Fibroblast of the aortic adventitia (primary cell): ENCODE measurements around the gene ZMIZ1. TPM values are rescaled to one million over a fixed set of nuclear protein-coding genes. Genes with fewer than 3 reads are reported as not detected.
"Not testable (repeated sequence)": the region's sequence is repeated elsewhere in the genome, so short reads cannot be mapped to it uniquely, and the experiment has no call there.

Experiments used
- DNase-seq: peaks from one replicate; pipeline ENCODE4 v3.0.0-alpha.2; 2010; ENCODE audit warnings: low read depth
- H3K4me3 ChIP-seq: 2 replicates; pipeline ENCODE4 v1.5.1; 2011; ENCODE audit warnings: low read depth, mild to moderate bottlenecking, control low read depth, low read length, moderate library complexity
- total RNA-seq: library from RNA; depleted of rRNA; stranded (reverse); fragments of >200 nt; gene quantifications from 2 replicates; pipeline ENCODE4 v1.2.3, GENCODE V29; 2012; ENCODE audit warnings: low replicate concordance
- TF ChIP-seq, protein P1 (sequence below): IDR thresholded peaks from 2 replicates; pipeline ENCODE4 v1.5.1; 2011; ENCODE audit warnings: mild to moderate bottlenecking, low read length, control low read depth, inconsistent platforms; ENCODE audit not compliant: insufficient read depth

The ZMIZ1 gene
- total RNA-seq, 1 donor = 28.1 TPM

- no peak for DNase-seq
- TF ChIP-seq, protein P1, sequence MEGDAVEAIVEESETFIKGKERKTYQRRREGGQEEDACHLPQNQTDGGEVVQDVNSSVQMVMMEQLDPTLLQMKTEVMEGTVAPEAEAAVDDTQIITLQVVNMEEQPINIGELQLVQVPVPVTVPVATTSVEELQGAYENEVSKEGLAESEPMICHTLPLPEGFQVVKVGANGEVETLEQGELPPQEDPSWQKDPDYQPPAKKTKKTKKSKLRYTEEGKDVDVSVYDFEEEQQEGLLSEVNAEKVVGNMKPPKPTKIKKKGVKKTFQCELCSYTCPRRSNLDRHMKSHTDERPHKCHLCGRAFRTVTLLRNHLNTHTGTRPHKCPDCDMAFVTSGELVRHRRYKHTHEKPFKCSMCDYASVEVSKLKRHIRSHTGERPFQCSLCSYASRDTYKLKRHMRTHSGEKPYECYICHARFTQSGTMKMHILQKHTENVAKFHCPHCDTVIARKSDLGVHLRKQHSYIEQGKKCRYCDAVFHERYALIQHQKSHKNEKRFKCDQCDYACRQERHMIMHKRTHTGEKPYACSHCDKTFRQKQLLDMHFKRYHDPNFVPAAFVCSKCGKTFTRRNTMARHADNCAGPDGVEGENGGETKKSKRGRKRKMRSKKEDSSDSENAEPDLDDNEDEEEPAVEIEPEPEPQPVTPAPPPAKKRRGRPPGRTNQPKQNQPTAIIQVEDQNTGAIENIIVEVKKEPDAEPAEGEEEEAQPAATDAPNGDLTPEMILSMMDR = no peak
- no peak overlapping the region for H3K4me3 ChIP-seq
These were observed 266.9 kb downstream of the ZMIZ1 start for GRCh38 chr10:79335470-79336235.

- DNase-seq = no peak
- H3K4me3 ChIP-seq = no peak overlapping the region
- TF ChIP-seq, protein P1 = no peak
These were observed 267.5 kb downstream of the ZMIZ1 start for GRCh38 chr10:79336276-79336675.

DNA sequence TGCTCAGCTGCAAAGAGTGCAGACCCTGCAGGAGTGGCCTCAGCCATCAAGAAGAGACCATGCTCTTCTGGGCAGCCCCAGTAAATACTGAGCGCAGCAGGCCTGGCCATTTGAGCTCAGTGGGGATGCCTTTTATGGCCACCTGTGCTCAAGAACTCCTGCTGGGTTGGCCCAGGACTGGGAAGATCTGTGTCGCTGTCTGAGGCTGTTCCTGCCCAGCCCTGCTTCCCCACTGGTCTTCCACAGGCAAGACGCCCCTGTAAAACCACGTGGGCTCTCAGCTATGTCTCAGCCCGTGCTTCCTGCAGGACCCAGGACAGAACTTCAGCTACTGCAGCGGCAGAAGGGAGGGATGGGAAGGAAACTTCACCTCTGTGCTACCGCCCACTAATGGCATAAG, 268.0 kb downstream of the ZMIZ1 start:
- DNase-seq = no peak
- TF ChIP-seq, protein P1 = no peak
- no peak overlapping the region for H3K4me3 ChIP-seq

- DNase-seq, H3K4me3 ChIP-seq: not testable (repeated sequence)
These were observed 269.2 kb downstream of the ZMIZ1 start for GRCh38 chr10:79337783-79338469.

GRCh38 chr10:79339266-79339665, 270.5 kb downstream of the ZMIZ1 start:
- TF ChIP-seq, protein P1 = no peak
- H3K4me3 ChIP-seq = no peak overlapping the region
- DNase-seq = no peak

DNA sequence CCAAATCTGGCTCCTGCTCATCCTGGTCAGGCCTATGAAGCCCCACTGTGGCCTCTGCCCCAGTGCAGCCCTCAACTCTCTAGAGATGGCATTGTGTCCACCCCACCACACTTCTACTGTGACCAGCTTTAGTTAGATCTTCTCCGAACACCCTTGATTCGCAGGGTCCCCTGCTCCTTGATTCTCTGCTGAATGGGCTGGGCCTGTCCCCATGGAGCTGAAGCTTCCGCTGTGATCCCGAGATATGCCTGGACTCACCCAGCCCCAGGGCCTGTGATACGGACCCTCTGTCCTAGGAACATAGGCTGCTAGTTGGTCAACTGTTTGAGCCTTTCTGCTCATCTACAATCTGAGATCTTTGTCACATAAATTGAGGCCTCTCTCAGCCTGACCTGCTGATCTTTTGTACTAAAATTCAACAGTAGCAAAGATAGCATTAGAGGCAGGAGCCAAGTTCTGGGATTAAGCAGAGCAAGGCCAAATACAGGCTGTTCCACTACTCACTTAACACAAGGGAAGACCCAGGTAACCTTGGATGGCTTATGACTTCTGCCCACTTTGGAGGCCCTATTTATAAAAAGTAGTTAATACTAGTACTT, 272.0 kb downstream of the ZMIZ1 start:
- H3K4me3 ChIP-seq = no peak overlapping the region
- TF ChIP-seq, protein P1 = no peak
- no peak for DNase-seq

GRCh38 chr10:79342295-79342761, 273.6 kb downstream of the ZMIZ1 start:
- H3K4me3 ChIP-seq = no peak overlapping the region
- DNase-seq = no peak
- TF ChIP-seq, protein P1 = no peak
